K562 (cell line): ENCODE results near the gene ZFP36. TPM values are rescaled to one million over a fixed set of nuclear protein-coding genes. Genes with fewer than 3 reads are reported as not detected.

Source experiments
- ATF4 ChIP-seq: fragments of 450-650 bp; formaldehyde crosslinking; IDR thresholded peaks from 2 replicates; pipeline ENCODE4 v1.4.0; 2022; ENCODE audit warnings: mild to moderate bottlenecking, moderate library complexity
- BCOR ChIP-seq: fragments of 450-650 bp; IDR thresholded peaks from 2 replicates; pipeline ENCODE4 v1.6.1; 2016
- CBFB ChIP-seq: sonication (generic); formaldehyde crosslinking; IDR thresholded peaks from 2 replicates; pipeline ENCODE4 v1.4.0; 2020; ENCODE audit warnings: mild to moderate bottlenecking, missing genetic modification reagents
- EGR1 ChIP-seq: fragments of 450-650 bp; conservative IDR thresholded peaks from 2 replicates; pipeline ENCODE4 v1.6.1; 2017; ENCODE audit warnings: mild to moderate bottlenecking
- FOXO4 ChIP-seq: fragments of 450-650 bp; formaldehyde crosslinking; IDR thresholded peaks from 2 replicates; pipeline ENCODE4 v1.4.0; 2020; ENCODE audit warnings: mild to moderate bottlenecking, moderate library complexity
- GABPA ChIP-seq: fragments of 200-800 bp; sonication (Bioruptor generic); conservative IDR thresholded peaks from 2 replicates; pipeline ENCODE4 v1.6.1; 2016; ENCODE audit warnings: low read depth, missing genetic modification characterization, missing compliant biosample characterization
- GATA2 ChIP-seq: sonication (generic); formaldehyde crosslinking; IDR thresholded peaks from 2 replicates; pipeline ENCODE4 v1.4.0; 2020; ENCODE audit warnings: mild to moderate bottlenecking, missing genetic modification reagents
- GTF2B ChIP-seq: IDR thresholded peaks from 2 replicates; pipeline ENCODE4 v1.6.1; 2011; ENCODE audit not compliant: insufficient read length; ENCODE audit errors: extremely low read depth
- GTF2F1 ChIP-seq: IDR thresholded peaks from 2 replicates; pipeline ENCODE4 v1.6.1; 2011; ENCODE audit warnings: low read depth, low read length, improper control_type of control experiment
- ILF3 ChIP-seq: fragments of 450-650 bp; IDR thresholded peaks from 2 replicates; pipeline ENCODE4 v1.6.1; 2018; ENCODE audit warnings: antibody characterized with exemption, mild to moderate bottlenecking, moderate library complexity, borderline replicate concordance
- KLF1 ChIP-seq: fragments of 450-650 bp; IDR thresholded peaks from 2 replicates; pipeline ENCODE4 v1.6.1; 2016; ENCODE audit warnings: missing genetic modification characterization, missing compliant biosample characterization
- RCOR1 ChIP-seq, 2 experiments: IDR thresholded peaks; 2 replicates each; pipeline ENCODE4 v1.6.1; 2012; ENCODE audit warnings: low read depth in 2 of 2, low read length in 2 of 2, borderline replicate concordance in 1 of 2, improper control_type of control experiment in 1 of 2
- RFX5 ChIP-seq: IDR thresholded peaks from 2 replicates; pipeline ENCODE4 v1.6.1; 2011; ENCODE audit warnings: low read depth, mild to moderate bottlenecking, improper control_type of control experiment, low read length
- SIN3B ChIP-seq: fragments of 450-650 bp; IDR thresholded peaks from 2 replicates; pipeline ENCODE4 v1.6.1; 2017; ENCODE audit warnings: low read depth, mild to moderate bottlenecking, moderate library complexity
- TCF7L2 ChIP-seq: fragments of 150-350 bp; IDR thresholded peaks from 2 replicates; pipeline ENCODE4 v1.6.1; 2016; ENCODE audit warnings: low read depth, mild to moderate bottlenecking, low read length, moderate library complexity
- THAP7 ChIP-seq: fragments of 250-450 bp; sonication (Bioruptor Pico); IDR thresholded peaks from 2 replicates; pipeline ENCODE4 v1.5.0; 2021
- XRCC3 ChIP-seq: fragments of 450-650 bp; IDR thresholded peaks from 2 replicates; pipeline ENCODE4 v1.6.1; 2017; ENCODE audit warnings: mild to moderate bottlenecking, moderate library complexity
- ZC3H8 ChIP-seq: fragments of 450-650 bp; IDR thresholded peaks from 2 replicates; pipeline ENCODE4 v1.6.1; 2017
- ZFPM2 ChIP-seq: fragments of 250-450 bp; sonication (Bioruptor Pico); IDR thresholded peaks from 2 replicates; pipeline ENCODE4 v1.5.1; 2022; ENCODE audit warnings: mild to moderate bottlenecking
- ZNF212 ChIP-seq: fragments of 450-650 bp; formaldehyde crosslinking; IDR thresholded peaks from 2 replicates; pipeline ENCODE4 v1.4.0; 2020; ENCODE audit warnings: mild to moderate bottlenecking
- ZNF668 ChIP-seq: fragments of 250-450 bp; sonication (Bioruptor Pico); IDR thresholded peaks from 2 replicates; pipeline ENCODE4 v1.8.0; 2022; ENCODE audit warnings: mild to moderate bottlenecking, inconsistent platforms
- polyA plus RNA-seq, 8 experiments: library from polyadenylated mRNA; depleted of rRNA in 4 of 8; stranded (reverse) in 5 of 8; unstranded in 3 of 8; fragments of >200 nt; fragmentation: Nextera tagmentation in 2 of 8; fragmentation: Illumina TruSeq in 1 of 8; extraction: Ambion mirVana in 2 of 8; extraction: Trizol in 1 of 8; gene quantifications; 2 replicates each; pipeline versions ENCODE4 v1.2.1 to v1.2.3, GENCODE V29; 2011 to 2014; ENCODE audit warnings: inconsistent platforms in 1 of 8, missing spikeins in 1 of 8
- total RNA-seq, 7 experiments: library from RNA; depleted of rRNA in 6 of 7; stranded (reverse); fragments of >200 nt in 6 of 7; fragmentation: Illumina TruSeq in 2 of 7; extraction: Trizol in 2 of 7; gene quantifications; 2 replicates each; pipeline versions ENCODE4 v1.2.1 to v1.2.3, GENCODE V29; 2011 to 2021; ENCODE audit warnings: low replicate concordance in 1 of 7
- TF ChIP-seq, protein P1 (sequence below): fragments of 450-650 bp; conservative IDR thresholded peaks from 2 replicates; pipeline ENCODE4 v1.6.1; 2016; ENCODE audit warnings: missing genetic modification characterization, low read depth, mild to moderate bottlenecking, control low read depth, missing compliant biosample characterization
- TF ChIP-seq, protein P2 (sequence below): sonication (generic); formaldehyde crosslinking; IDR thresholded peaks from 2 replicates; pipeline ENCODE4 v1.8.1; 2022; ENCODE audit warnings: missing genetic modification reagents

The ZFP36 gene
- total and polyA plus RNA-seq, 9 of the 15 experiments (the other 6 are each of a cell fraction or from before 2014, with no cell fraction given): 1.0 to 20.1 (median 3.5) TPM

- no peak for TF ChIP-seq ATF4 (CRISPR knock-in tag)
- TF ChIP-seq CBFB (CRISPR knock-in tag): no peak
- TF ChIP-seq ZNF212: no peak
- TF ChIP-seq GABPA: peak; percentile 8; the same call in 1 of the 2 replicates
- TF ChIP-seq TCF7L2: no peak
- TF ChIP-seq, protein P1, sequence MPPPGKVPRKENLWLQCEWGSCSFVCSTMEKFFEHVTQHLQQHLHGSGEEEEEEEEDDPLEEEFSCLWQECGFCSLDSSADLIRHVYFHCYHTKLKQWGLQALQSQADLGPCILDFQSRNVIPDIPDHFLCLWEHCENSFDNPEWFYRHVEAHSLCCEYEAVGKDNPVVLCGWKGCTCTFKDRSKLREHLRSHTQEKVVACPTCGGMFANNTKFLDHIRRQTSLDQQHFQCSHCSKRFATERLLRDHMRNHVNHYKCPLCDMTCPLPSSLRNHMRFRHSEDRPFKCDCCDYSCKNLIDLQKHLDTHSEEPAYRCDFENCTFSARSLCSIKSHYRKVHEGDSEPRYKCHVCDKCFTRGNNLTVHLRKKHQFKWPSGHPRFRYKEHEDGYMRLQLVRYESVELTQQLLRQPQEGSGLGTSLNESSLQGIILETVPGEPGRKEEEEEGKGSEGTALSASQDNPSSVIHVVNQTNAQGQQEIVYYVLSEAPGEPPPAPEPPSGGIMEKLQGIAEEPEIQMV (tag): no peak
- TF ChIP-seq ZC3H8: no peak
- TF ChIP-seq GTF2B: no peak
- TF ChIP-seq ZFPM2 (CRISPR knock-in tag): no peak
- TF ChIP-seq FOXO4: no peak
- TF ChIP-seq, protein P2, sequence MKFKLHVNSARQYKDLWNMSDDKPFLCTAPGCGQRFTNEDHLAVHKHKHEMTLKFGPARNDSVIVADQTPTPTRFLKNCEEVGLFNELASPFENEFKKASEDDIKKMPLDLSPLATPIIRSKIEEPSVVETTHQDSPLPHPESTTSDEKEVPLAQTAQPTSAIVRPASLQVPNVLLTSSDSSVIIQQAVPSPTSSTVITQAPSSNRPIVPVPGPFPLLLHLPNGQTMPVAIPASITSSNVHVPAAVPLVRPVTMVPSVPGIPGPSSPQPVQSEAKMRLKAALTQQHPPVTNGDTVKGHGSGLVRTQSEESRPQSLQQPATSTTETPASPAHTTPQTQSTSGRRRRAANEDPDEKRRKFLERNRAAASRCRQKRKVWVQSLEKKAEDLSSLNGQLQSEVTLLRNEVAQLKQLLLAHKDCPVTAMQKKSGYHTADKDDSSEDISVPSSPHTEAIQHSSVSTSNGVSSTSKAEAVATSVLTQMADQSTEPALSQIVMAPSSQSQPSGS (CRISPR knock-in tag): no peak
- no peak for TF ChIP-seq ILF3
- TF ChIP-seq RCOR1 (IDR thresholded peaks at IDR 0.05; ENCODE audit: borderline replicate concordance in 1 of 2, low read depth in 2 of 2, low read length in 2 of 2): no peak
- no peak for TF ChIP-seq THAP7
- no peak for TF ChIP-seq RFX5
- peak; percentile 33; the same call in 1 of the 2 replicates for TF ChIP-seq ZNF668 (CRISPR knock-in tag)
- no peak for TF ChIP-seq SIN3B
- TF ChIP-seq XRCC3: no peak
- no peak for TF ChIP-seq GTF2F1
- TF ChIP-seq EGR1: no peak
- peak; percentile 73 for TF ChIP-seq BCOR
- TF ChIP-seq GATA2 (CRISPR knock-in tag): no peak
- peak; percentile 83 for TF ChIP-seq KLF1 (tag)
Measured at GRCh38 chr19:39410017-39410830, 3.6 kb downstream of the ZFP36 start (continued).
